IPS-18c (cell line): ENCODE results near the gene ARHGAP21.

Experiments
- H3K4me3 ChIP-seq: 2 replicates; pipeline ENCODE4 v1.7.0; 2013; ENCODE audit warnings: low read depth, mild to moderate bottlenecking, low read length, moderate library complexity; ENCODE audit not compliant: insufficient read depth
- H3K9me3 ChIP-seq: one replicate; pipeline ENCODE4 v1.6.1; 2013; ENCODE audit warnings: mild to moderate bottlenecking, low read length, moderate library complexity; ENCODE audit not compliant: control insufficient read depth, insufficient read depth

ARHGAP21 gene

DNA sequence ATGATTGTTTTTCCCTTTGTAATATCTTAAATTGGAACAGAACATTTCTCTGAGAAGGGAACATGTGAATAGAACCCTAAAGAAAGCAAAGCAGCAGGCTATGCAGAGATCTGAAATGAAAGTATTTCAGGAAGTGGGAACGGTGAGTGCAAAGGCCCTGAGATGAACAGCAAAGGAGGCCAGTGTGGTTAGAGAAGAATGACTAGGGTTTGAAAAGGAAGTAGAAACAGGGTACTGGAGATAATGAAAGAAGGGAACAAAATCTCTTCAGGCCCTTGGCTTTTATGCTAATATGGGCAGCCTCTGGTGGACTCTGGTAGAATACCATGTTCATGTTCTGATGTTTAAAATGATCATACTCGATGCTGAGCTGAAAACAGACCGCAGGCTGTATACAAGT is 22.2 kb downstream of the ARHGAP21 start:
- no peaks in the 10 kb centered on the region for H3K9me3 ChIP-seq
- no peak overlapping the region for H3K4me3 ChIP-seq

DNA sequence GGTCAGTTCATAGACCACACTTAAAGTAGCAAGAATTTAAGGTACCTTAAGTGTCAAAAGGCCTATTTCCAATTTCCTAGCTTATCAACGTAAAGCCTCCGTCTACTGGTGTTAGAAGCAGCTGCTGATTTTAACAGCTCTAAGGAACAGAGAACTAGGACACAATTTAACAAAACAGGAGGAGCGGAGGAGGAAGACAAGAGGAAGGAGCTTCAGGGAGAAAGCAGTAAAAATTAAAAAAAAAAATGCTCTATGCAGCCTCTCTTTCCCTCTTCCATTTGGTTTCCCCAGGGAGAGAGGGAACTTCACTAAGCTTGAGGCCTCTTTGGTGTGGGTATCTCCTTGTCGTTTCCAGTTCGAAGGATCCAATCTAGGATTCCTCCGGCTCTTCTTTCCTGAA is 22.7 kb downstream of the ARHGAP21 start:
- Histone ChIP-seq H3K4me3 (no peak overlapping the region), H3K9me3 (no peaks in the 10 kb centered on the region)

DNA sequence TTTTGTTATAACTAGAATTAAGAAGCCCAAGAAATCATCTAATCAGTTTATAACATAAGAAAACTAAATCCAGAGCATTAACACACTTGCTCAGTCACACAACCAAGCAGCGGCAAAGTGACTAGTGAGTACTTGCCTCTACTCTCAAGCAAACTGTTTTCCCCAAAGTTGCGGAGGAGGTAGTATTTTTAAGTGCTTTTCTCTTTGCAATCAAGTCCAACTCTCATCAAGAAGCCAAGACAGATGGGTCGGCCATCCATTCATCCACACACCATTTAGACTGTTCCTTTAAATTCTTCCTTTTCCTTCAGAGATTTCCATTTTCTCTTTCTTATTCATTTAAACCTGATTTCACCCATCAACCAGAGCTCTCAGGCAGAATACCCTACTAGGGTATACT is 25.4 kb downstream of the ARHGAP21 start:
- Histone ChIP-seq H3K4me3 (no peak overlapping the region), H3K9me3 (no peaks in the 10 kb centered on the region)

DNA sequence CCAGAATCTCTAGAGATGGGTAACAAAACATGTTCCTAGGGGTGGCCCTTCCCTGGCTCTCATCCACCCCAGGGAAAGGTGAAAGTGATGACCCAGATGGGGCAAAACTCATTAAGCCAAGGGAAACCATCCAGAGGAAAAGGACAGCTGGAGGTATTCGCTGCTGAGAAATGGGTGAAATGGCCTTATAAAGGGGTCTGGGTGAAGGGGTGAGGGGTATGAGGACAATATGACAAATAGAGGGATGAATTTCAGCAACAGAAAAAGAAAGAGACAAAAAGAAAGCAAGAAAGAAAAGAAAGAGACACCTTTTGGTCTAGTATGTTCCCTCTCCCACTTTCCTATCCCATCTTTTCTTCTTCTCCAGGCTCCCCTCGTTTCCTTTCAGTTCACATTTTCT is 26.6 kb downstream of the ARHGAP21 start:
- Histone ChIP-seq H3K9me3 (no peaks in the 10 kb centered on the region), H3K4me3 (no peak overlapping the region)

DNA sequence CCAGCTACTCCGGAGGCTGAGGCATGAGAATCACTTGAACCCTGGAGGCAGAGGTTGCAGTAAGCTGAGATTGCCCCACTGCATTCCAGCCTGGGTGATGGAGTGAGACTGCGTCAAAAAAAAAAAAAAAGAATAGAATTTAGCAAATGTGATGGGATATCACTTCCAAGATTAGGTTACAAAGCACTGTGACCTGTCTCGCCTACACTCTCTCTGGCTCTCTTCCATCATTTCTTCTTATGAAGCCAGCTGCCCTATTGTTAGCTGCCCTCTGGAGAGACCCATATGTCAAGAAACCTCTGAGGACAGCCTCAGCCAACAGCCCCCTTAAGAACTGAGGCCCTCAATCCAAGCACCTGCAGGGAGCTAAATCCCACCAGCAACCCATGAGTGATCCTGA is 28.2 kb downstream of the ARHGAP21 start:
- Histone ChIP-seq H3K4me3 (no peak overlapping the region), H3K9me3 (no peaks in the 10 kb centered on the region)

DNA sequence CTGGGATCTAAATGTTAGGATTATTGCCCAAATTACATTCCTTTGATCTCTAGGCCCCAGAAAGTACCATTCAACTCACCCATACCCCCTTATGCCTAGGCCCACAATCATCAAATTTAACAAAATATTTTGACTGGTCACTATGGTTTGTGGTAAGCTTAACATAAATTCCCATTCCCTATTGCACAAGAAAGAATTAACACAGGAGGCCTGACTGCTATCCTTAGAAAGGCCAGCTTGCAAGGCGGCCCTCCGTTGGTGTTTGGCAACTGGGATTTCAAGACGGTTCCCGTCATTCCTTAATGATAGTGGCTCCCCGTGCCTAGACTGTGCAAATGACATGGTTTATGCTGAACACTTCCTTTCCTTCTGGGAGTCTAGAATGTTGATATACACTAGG is 29.6 kb downstream of the ARHGAP21 start:
- H3K9me3 ChIP-seq = no peaks in the 10 kb centered on the region
- H3K4me3 ChIP-seq = no peak overlapping the region

DNA sequence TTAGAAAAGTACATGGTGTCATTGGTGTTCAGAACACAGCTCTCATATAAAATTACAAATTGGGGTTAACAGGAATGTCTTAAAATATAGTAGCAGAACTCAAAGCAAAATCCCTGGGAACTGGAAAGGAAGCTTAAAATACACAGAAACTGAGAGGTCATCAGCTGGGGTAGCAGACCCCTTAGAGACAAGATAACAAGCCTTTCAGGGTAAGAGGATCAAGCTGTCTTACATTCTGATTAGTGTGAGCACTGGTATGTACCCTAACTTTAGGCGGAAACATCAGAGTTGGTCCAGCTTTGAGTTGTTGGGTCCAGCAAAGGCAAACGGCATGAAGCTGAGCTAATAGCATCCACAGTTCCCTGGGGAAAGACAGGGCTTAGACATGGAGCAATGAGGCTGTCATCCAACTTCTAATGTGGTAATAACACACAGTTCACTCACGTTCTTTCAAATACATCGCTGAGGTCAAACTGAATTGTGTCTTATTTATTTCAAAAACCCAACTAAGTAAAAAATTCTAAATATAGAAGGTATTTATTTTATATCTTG is 32.6 kb downstream of the ARHGAP21 start:
- no peak overlapping the region for H3K4me3 ChIP-seq

DNA sequence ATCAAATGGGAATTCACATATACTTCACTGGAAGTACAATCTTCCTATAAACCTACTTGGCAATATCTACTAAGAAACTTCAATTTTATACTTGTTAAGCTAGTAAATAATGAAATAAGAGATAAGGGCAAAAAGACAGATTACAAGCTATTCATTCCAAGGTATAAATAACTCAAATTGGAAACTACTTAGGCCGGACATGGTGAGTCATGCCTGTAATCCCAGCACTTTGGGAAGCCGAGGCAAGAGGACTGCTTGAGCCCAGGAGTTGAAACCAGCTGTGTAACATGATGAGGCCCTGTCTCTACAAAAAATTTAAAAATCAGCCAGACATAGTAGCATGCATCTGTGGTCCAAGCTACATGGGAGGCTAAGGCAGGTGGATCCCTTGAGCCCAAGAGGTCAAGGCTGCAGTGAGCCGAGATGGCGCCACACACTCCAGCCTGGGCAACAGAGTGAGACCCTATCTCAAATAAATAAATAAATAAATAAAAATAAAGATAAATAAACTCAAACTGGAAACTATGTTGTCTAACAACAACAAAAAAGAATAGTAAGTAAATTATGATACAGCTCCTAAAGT is 37.6 kb downstream of the ARHGAP21 start:
- H3K4me3 ChIP-seq = no peak overlapping the region
- no peaks in the 10 kb centered on the region for H3K9me3 ChIP-seq

More for the DNA sequence above, 32.6 kb downstream of the ARHGAP21 start:
- no peaks in the 10 kb centered on the region for H3K9me3 ChIP-seq

DNA sequence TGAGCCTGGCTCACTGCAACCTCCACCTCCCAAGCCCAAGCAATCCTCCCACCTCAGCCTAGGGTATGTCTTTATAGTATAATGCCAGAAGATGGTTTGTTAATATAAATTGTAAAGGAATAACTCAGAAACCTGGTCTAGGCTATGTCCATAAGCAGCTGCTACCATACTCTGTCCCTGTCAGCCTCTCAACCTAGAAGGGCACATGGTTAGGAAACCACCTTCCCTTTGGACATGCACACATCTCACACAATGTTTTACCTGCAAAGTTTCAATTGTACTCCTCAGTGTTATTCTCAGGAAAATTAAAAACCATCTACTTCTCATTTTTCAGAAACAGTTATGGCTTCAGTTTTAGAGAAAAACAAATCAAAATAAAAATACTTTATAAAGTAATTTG is 40.1 kb downstream of the ARHGAP21 start:
- no peaks in the 10 kb centered on the region for H3K9me3 ChIP-seq
- H3K4me3 ChIP-seq = no peak overlapping the region

DNA sequence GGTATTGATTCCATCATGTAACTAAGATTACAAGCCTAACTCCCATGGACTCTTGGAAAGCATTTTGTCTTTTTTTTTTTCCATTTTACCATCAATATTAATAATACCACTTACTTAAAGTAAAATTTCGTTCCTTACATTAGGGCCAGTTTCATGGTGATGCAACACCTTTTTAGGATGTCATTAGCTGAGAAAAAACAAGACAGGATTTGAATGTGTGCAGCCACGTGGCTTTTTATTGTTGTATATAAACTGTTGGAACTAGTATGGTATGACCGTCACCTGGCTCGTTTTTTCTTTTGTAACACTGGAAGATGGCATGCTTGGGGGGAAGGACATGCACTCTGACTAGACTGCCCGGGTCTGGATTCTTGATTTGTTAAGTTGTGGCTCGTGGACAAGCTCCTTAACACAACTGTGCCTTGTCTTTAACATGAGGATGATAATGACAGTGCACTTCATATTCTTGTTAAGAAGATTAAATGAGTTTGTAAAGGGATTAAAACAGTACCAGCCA is 42.1 kb downstream of the ARHGAP21 start:
- Histone ChIP-seq H3K9me3 (no peaks in the 10 kb centered on the region), H3K4me3 (no peak overlapping the region)

DNA sequence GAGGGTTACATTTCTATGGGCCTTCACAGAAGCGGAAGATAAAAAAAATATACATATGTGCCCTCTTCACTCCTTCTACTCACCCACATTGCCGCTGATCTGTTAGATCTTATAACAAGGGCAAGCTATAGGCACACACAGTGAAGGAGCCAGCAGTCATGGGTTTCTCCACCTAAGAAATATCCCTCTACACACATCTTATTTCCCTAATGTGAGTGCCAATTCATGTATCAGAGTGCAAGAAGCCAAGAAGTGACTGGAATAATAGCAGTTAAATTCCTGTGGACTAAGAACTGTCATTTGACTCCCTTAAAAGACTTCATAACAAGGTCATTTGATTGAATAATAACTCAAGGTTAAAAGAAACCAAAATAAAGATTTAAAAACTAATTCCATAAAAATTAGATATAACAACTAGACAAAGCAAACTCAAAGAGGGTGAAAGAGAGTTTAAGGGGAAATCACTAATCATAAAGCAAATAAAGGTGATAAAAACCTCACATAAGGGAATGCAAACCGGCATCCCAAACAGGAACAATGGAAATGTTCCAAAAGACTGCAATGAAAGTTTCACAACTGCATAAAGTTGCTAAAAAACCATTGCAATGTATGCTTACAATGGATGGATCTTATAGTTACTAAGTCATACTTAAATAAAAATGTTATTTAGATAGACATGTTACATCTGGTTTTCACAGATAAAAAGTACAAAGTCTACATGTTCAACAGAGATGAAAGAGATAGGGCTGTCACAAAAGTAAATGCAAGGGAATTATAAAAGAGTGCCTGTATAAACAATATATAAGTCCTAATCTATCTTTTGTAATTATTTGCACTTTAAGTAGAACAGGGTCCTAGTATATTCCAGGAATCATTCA is 42.8 kb downstream of the ARHGAP21 start:
- Histone ChIP-seq H3K4me3 (no peak overlapping the region), H3K9me3 (no peaks in the 10 kb centered on the region)

DNA sequence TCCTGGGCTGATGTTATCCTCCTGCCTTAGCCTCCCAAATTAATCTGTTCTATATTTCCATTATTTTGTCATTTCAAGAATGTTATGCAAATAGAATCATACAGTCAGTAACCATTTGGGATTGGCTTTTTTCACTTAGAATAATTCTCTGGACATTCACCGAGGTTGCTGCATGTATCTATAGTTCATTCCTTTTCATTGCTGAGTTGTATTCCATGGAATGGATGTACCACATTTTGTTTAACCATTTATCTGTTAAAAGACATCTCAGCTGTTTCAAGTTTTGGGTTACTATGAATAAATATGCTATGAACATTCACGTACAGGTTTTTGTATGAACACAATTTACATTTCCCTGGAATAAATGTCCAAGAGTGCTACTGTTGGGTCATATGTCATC is 44.9 kb downstream of the ARHGAP21 start:
- no peak overlapping the region for H3K4me3 ChIP-seq
- H3K9me3 ChIP-seq = no peaks in the 10 kb centered on the region

DNA sequence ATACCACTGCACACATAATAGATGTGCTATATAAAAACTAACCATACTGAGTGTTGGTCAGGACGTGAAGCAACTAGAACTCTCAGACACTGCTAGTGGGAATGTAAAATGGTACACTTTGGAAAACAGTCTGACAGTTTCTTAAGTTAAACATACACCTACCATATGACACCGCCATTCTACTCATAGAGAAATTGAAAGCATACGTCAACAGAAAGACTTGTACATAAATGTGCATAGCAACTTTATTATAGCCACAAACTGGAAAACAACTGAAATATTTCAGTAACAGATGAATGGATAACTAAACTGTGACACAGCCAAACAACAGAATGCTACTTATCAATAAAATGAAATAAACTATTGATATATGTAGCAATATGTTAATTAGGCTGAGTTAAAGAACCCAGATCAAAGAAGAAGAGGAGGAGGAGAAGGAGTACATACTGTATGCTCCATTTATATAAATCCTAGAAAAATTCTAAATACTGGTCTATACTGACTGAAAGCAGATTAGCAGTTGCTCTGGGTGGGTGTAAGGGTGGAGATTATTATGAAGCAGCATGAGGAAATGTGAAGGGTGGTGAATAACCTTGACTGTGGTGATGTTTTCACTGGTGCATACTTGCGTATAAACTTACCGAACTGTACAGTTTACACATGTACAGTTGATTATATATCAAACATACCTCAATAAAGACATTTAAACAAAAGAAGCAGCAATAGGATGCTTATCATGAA is 48.6 kb downstream of the ARHGAP21 start:
- no peak overlapping the region for H3K4me3 ChIP-seq
- H3K9me3 ChIP-seq = no peaks in the 10 kb centered on the region

DNA sequence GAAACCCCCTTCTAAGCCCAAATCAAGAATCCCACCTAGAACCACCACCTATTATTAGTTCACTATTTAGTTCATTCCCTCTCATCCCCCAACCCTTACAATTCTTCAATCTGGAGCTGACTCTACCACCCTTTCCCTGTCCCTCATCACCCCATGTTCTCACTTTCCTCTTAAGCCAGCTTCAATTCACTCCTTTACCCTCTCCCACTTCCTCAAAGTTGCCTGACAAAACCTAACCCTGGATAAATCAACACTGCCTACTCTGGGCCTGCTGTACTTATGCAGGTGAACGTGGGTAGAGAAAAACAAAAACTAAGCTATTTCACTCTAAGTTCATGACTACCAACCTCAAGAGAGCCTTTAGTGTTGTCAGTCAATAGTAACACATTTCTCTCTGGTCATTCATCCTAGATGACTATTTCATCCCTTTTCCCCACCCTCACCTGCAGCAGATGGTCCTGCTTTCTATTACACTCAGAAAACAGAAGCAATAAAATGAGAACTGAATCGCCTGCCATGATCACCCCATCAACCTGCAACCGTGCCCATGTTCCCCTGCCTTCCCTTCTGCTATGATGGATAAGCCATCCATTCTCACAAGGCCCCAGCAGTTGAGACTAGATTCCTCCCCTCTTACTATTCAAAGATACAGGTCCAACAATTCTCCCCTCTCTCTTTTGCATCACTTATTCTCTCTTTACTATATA is 52.6 kb downstream of the ARHGAP21 start:
- Histone ChIP-seq H3K9me3 (no peaks in the 10 kb centered on the region), H3K4me3 (no peak overlapping the region)

DNA sequence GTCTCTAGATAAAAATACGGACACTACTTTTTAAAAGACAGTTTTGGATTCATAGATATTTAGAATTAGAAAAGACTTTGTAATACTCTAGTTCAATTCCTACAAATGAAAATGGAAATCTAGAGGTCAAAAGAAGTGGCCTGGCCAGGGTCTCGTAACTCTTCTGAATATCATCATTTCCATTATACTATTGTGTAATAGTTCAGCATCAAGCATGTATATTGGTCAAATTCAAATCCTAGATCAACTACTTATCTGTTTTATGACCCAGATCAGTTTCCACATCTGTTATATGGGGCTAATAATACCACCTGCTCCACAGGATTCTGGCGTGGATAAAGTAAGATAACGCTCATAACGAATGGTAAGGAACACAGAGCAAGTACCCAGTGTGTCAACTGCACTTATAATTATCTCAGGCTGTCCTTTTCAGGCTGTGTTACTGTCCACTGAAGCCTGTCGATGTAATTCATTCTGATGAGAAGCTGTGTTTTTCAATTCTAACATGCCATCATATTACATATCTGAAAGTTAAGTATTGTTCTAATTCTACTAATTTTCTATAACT is 54.3 kb downstream of the ARHGAP21 start:
- Histone ChIP-seq H3K4me3 (no peak overlapping the region), H3K9me3 (no peaks in the 10 kb centered on the region)

DNA sequence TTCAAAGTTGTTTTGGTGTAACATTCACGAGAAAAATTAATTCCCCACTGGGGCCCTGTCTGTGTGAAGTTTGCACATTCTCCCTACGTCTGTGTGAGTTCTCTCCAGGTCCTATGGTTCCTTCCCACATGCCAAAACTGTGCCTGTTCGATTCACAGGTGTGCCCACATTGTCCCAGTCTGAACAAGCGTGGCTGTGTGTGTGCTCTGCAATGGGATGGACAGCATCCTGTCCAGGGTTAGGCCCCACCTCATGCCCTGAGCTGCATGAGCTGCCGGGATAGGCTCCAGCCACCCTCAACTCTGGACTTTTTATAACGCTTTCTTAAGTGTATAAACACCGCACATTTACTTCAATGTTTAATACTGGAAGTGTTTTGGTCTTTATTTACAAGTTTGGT is 55.4 kb downstream of the ARHGAP21 start:
- Histone ChIP-seq H3K4me3 (no peak overlapping the region), H3K9me3 (no peaks in the 10 kb centered on the region)

DNA sequence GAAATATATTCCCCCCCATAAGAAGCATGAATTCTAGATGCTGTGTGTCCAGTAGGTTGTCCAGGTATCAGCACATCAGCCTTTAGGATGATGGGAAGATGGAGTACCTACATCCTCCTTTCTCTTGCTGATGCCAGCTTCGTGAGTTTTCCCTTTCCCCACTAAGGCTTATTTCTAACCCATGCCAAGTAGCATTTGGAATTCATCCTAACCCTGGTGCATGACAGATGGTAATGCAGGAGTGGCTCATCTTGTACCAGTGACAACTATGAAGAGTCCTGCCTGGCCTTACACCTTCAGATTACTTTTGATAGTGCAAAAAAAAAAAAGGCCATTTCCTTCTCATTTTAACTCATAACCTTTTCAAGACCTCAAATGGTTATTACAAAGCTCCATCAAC is 58.7 kb downstream of the ARHGAP21 start:
- Histone ChIP-seq H3K4me3 (no peak overlapping the region), H3K9me3 (no peaks in the 10 kb centered on the region)
